GM10248 (cell line): ENCODE data around the gene BMP7.
"Not testable (repeated sequence)": the region's sequence is repeated elsewhere in the genome, so short reads cannot be mapped to it uniquely, and the experiment has no call there.

Experiments
- CTCF ChIA-PET: fragments of 300-600 bp; sonication (Branson Sonifier 250); formaldehyde crosslinking; extraction: SDS; loops from one replicate; lab custom pipeline; 2021; ENCODE audit warnings: antibody characterized with exemption; lab: Yijun Ruan, JAX
- POLR2A ChIA-PET: fragments of 350-650 bp; sonication (Branson Sonifier 250); formaldehyde crosslinking; extraction: SDS; loops from one replicate; lab custom pipeline; 2020; ENCODE audit warnings: antibody characterized with exemption; lab: Yijun Ruan, JAX
- DNase-seq: peaks from one replicate; pipeline ENCODE4 v3.0.0; 2012; ENCODE audit errors: extremely low spot score
- TF ChIP-seq, protein P1 (sequence below): IDR thresholded peaks from 2 replicates; pipeline ENCODE4 v1.5.1; 2012; ENCODE audit warnings: mild to moderate bottlenecking, low read depth; ENCODE audit errors: extremely low read depth, missing control alignments, control extremely low read depth

The BMP7 gene

DNA sequence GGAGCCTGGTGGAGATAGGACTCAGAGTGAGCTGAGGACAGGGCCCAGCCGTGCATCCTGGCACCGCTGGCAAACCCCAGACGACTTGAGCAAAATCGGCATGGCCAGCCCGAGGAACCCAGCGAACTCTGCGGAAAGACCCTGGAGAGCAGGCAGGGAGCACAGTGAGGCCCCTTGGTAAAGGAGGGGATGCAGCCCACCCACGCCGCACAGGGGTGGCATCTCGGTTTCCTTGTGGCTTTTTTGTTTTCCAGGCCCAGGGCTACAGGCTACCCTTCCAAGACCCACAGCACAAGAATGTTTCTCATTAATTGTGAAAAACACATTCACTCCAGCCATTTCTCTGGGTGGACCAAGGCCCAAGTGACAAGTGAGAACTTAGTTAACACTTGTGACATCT, 71.4 kb downstream of the BMP7 start:
- TF ChIP-seq, protein P1, sequence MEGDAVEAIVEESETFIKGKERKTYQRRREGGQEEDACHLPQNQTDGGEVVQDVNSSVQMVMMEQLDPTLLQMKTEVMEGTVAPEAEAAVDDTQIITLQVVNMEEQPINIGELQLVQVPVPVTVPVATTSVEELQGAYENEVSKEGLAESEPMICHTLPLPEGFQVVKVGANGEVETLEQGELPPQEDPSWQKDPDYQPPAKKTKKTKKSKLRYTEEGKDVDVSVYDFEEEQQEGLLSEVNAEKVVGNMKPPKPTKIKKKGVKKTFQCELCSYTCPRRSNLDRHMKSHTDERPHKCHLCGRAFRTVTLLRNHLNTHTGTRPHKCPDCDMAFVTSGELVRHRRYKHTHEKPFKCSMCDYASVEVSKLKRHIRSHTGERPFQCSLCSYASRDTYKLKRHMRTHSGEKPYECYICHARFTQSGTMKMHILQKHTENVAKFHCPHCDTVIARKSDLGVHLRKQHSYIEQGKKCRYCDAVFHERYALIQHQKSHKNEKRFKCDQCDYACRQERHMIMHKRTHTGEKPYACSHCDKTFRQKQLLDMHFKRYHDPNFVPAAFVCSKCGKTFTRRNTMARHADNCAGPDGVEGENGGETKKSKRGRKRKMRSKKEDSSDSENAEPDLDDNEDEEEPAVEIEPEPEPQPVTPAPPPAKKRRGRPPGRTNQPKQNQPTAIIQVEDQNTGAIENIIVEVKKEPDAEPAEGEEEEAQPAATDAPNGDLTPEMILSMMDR: no peak
- no peak for DNase-seq
- ChIA-PET POLR2A (no interaction called here), CTCF (no interaction called here)

DNA sequence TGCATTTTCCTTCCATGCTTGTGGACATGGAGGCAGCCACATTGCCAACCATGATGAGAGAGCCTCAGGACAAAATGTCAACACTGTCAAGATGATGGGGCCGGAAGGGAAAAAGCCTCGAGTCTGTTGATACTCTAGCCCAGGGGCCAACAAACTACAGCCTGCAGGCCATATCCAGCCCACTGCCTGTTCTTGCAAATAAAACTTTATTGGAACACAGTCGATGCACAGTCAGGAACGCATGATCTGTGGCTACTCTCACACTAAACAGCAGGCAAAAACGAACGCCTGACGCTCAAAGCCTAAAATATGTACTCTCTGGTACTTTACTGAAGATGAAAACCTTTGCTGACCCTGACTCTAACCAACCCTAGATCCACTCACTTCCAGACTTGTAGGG, 72.3 kb downstream of the BMP7 start:
- no peak for DNase-seq
- ChIA-PET CTCF (no interaction called here), POLR2A (no interaction called here)
- TF ChIP-seq, protein P1: no peak

DNA sequence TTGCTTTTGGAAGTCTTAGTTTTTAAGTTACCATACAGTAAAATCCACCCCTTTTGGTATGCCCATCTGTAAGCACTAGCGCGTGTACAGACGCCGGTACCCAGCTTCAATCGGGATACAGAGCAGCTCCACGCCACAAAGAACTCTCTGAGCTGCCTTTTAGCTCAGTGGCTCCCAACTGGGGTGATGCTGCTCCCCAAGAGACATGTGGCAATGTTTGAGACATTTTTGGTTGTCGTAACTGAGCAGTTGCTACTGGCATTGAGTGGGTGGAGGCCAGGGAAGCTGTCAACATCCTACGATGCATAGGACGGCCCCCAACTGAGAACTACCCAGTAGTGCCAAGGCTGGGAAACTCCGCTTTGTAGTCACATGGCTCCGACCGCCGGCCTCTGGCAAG, 73.3 kb downstream of the BMP7 start:
- no peak for DNase-seq
- POLR2A ChIA-PET: no interaction called here
- CTCF ChIA-PET: no interaction called here
- TF ChIP-seq, protein P1: no peak

DNA sequence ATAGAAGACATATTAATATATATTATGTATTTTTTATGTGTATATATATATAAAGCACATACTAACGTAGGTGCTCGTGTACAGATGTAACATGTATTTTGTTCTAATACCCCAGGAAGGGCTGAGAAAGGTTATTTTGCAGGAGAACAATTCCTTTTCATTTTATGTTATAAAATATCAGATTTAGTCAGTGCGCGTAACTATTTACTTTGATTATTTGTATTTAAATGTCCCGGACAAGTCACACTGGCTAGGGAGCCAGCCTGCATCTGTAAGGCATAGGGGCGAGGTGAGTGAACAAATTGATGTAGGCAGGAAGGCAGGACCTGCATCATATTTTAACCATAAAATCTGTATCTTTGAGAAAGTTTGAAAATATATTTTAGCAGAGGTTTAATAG, 74.1 kb downstream of the BMP7 start:
- ChIA-PET POLR2A (no interaction called here), CTCF (no interaction called here)
- TF ChIP-seq, protein P1: no peak
- no peak for DNase-seq

DNA sequence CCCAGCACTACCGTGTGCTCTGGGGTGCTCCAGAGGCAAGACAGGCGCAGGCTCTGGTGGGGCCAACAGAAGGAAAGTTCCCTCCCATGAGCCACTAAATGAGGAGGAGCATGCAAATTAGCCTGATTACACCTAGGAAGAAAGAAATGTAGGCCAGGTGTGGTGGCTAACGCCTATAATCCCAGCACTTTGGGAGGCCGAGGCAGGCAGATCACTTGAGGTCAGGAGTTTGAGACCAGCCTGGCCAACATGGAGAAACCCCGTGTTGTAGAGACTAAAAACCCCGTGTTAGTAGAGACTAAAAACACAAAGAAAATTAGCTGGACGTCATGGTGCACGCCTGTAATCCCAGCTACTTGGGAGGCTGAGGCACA, 75.2 kb downstream of the BMP7 start:
- POLR2A ChIA-PET, DNase-seq, CTCF ChIA-PET: not testable (repeated sequence)

DNA sequence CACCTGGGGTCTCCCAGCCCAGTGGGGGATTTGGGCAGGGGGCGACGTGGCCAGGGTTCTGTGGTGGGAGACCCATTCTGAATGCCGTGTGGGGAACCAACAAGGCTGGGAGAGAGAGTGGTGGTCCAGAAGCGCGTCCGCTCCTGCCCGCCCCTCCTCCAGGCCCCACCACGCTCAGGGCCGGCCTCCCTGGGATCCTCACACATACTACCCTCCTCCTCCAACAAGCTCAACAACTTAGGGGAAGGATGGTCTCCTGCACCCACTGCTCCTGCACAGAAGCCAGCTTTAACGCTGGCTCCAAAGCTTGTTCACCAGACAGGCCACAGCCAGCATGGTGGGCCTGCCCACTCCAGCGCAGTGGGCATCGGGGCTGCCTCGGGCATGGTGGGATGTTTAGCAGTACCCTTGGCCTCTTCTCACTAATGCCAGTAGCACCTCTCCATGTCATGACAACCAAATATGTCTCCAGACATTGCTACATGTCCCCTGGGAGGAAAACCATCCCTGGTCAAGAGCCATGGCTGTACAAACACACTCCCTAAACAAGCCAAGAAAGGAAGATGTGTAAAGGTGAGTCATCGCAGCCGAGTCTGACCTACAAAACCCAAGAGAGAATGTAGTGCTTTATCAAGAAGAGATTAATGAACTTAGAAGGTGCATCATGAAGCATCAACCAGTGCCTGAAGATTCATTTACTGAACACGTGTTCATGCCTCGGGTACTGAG, 75.7 kb downstream of the BMP7 start:
- ChIA-PET POLR2A (no interaction called here), CTCF (no interaction called here)
- no peak for DNase-seq
- TF ChIP-seq, protein P1: no peak

DNA sequence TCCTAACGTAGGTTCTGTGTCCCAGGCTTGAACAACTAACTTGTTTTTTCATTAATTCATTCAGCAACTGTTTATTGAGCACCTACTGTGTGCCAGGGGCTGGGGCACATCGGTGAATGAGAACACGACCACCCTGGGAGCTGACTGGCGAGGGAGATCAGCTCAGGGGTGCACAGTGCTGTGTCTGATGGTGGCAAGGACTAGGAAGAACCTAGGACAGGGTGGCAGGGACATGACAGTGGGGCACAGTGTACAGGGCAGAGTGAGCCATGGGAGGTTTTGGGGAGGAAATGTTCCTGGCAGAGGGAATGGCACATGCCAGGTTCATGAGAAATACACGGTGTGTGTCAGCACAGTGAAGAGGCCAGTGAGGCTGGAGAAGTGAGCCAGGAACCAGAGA, 76.7 kb downstream of the BMP7 start:
- ChIA-PET CTCF (no interaction called here), POLR2A (no interaction called here)
- no peak for DNase-seq
- TF ChIP-seq, protein P1: no peak
